HepG2 (cell line): Measurements from ENCODE around the gene BID. TPM values are rescaled to one million over a fixed set of nuclear protein-coding genes. Genes with fewer than 3 reads are reported as not detected.

Experiments used
- ARID5B ChIP-seq: IDR thresholded peaks from 2 replicates; pipeline ENCODE4 v1.4.0; 2020; ENCODE audit warnings: mild to moderate bottlenecking, missing genetic modification reagents
- ATF3 ChIP-seq: sonication (generic); formaldehyde crosslinking; IDR thresholded peaks from 2 replicates; pipeline ENCODE4 v1.4.0; 2020; ENCODE audit warnings: missing genetic modification reagents
- CHD2 ChIP-seq: IDR thresholded peaks from 2 replicates; pipeline ENCODE4 v1.6.1; 2011; ENCODE audit warnings: low read depth, low read length, improper control_type of control experiment
- FOXA3 ChIP-seq: IDR thresholded peaks from 2 replicates; pipeline ENCODE4 v1.6.1; 2016; ENCODE audit warnings: missing genetic modification reagents, missing compliant biosample characterization
- HMGXB4 ChIP-seq, 2 experiments: sonication (generic) in 1 of 2; formaldehyde crosslinking in 1 of 2; IDR thresholded peaks; 2 replicates each; pipeline versions ENCODE4 v1.4.0 to v1.6.1; 2018 to 2020; ENCODE audit warnings: missing genetic modification reagents in 2 of 2, borderline replicate concordance in 1 of 2, low read depth in 1 of 2, mild to moderate bottlenecking in 1 of 2, missing biosample characterization in 1 of 2
- HOXA3 ChIP-seq: sonication (generic); formaldehyde crosslinking; IDR thresholded peaks from 2 replicates; pipeline ENCODE4 v1.5.0; 2020; ENCODE audit warnings: missing genetic modification reagents
- HOXA7 ChIP-seq: sonication (generic); formaldehyde crosslinking; IDR thresholded peaks from 2 replicates; pipeline ENCODE4 v1.8.1; 2022; ENCODE audit warnings: mild to moderate bottlenecking, missing genetic modification reagents, moderate library complexity
- MIER3 ChIP-seq: IDR thresholded peaks from 2 replicates; pipeline ENCODE4 v1.6.1; 2016; ENCODE audit warnings: missing compliant biosample characterization, borderline replicate concordance
- MTA1 ChIP-seq: sonication (generic); formaldehyde crosslinking; IDR thresholded peaks from 2 replicates; pipeline ENCODE4 v1.4.0; 2020; ENCODE audit warnings: missing genetic modification reagents, mild to moderate bottlenecking, borderline replicate concordance
- MTA3 ChIP-seq: sonication (generic); formaldehyde crosslinking; IDR thresholded peaks from 2 replicates; pipeline ENCODE4 v1.4.0; 2020; ENCODE audit warnings: missing genetic modification reagents
- PLSCR1 ChIP-seq: sonication (generic); formaldehyde crosslinking; IDR thresholded peaks from 2 replicates; pipeline ENCODE4 v1.5.0; 2020; ENCODE audit warnings: missing genetic modification reagents, mild to moderate bottlenecking, borderline replicate concordance
- RFXAP ChIP-seq: sonication (generic); formaldehyde crosslinking; IDR thresholded peaks from 2 replicates; pipeline ENCODE4 v1.4.0; 2020; ENCODE audit warnings: missing genetic modification reagents, borderline replicate concordance
- SP4 ChIP-seq: sonication (generic); formaldehyde crosslinking; IDR thresholded peaks from 2 replicates; pipeline ENCODE4 v1.8.1; 2023; ENCODE audit warnings: mild to moderate bottlenecking, missing genetic modification reagents
- TFE3 ChIP-seq: IDR thresholded peaks from 2 replicates; pipeline ENCODE4 v1.6.1; 2016
- ZFAT ChIP-seq: sonication (generic); formaldehyde crosslinking; conservative IDR thresholded peaks from 2 replicates; pipeline ENCODE4 v1.8.1; 2023; ENCODE audit warnings: missing genetic modification reagents, inconsistent platforms
- ZNF17 ChIP-seq: sonication (generic); formaldehyde crosslinking; IDR thresholded peaks from 2 replicates; pipeline ENCODE4 v1.5.0; 2020; ENCODE audit warnings: mild to moderate bottlenecking, missing genetic modification reagents
- ZNF232 ChIP-seq: sonication (generic); formaldehyde crosslinking; IDR thresholded peaks from 2 replicates; pipeline ENCODE4 v1.4.0; 2020; ENCODE audit warnings: missing genetic modification reagents, borderline replicate concordance
- ZNF275 ChIP-seq: sonication (generic); formaldehyde crosslinking; IDR thresholded peaks from 2 replicates; pipeline ENCODE4 v1.8.0; 2022; ENCODE audit warnings: missing genetic modification reagents, mild to moderate bottlenecking, inconsistent platforms, borderline replicate concordance
- ZNF781 ChIP-seq: sonication (generic); formaldehyde crosslinking; IDR thresholded peaks from 2 replicates; pipeline ENCODE4 v1.5.1; 2020; ENCODE audit warnings: borderline replicate concordance, mild to moderate bottlenecking, missing genetic modification reagents; ENCODE audit errors: not compliant biosample characterization
- polyA plus RNA-seq, 8 experiments: library from polyadenylated mRNA; depleted of rRNA in 3 of 8; stranded (reverse) in 7 of 8; unstranded in 1 of 8; fragments of >200 nt; fragmentation: Illumina TruSeq in 4 of 8; extraction: Trizol in 4 of 8; gene quantifications; 2 replicates each; pipeline versions ENCODE4 v1.2.1 to v1.2.3, GENCODE V29; 2011 to 2016; ENCODE audit warnings: low read depth in 4 of 8, missing spikeins in 1 of 8, mixed read lengths in 1 of 8; ENCODE audit not compliant: insufficient read depth in 1 of 8
- total RNA-seq, 5 experiments: library from RNA; depleted of rRNA; stranded (reverse); fragments of >200 nt; fragmentation: Illumina TruSeq; extraction: Trizol; gene quantifications; 2 replicates each; pipeline ENCODE4 v1.2.3, GENCODE V29; 2016; ENCODE audit warnings: low read depth in 1 of 5

The BID gene
- total and polyA plus RNA-seq, 2 of the 13 experiments (the other 11 are each of a cell fraction or from before 2014, with no cell fraction given): 35.3 to 51.7 TPM

GRCh38 chr22:17786435-17787161 is 12.3 kb upstream of the BID start (continued):
- TF ChIP-seq TFE3 (CRISPR knock-in tag) (peak; percentile 35; the same call in 1 of the 2 replicates), RFXAP (peak; percentile 77; the same call in 1 of the 2 replicates), MTA3 (no peak), ZNF17 (no peak), ZNF232 (CRISPR knock-in tag) (0 out of 2 replicates have a peak, but pooled peaks have one; percentile 55), ATF3 (CRISPR knock-in tag) (no peak), SP4 (CRISPR knock-in tag) (peak; percentile 17; the same call in 1 of the 2 replicates), ZNF275 (no peak), HOXA7 (no peak), HOXA3 (CRISPR knock-in tag) (peak; percentile 77), HMGXB4 (CRISPR knock-in tag; IDR thresholded peaks at IDR 0.05; ENCODE audit: borderline replicate concordance in 1 of 2, low read depth in 1 of 2) (peak in 1 of 2 experiments; percentile 20; a peak in 1 of 4 replicates), MIER3 (no peak), PLSCR1 (CRISPR knock-in tag) (no peak), ZNF781 (CRISPR knock-in tag) (no peak), ZFAT (CRISPR knock-in tag) (no peak), ARID5B (CRISPR knock-in tag) (peak; percentile 49; the same call in 1 of the 2 replicates), FOXA3 (CRISPR knock-in tag) (0 out of 2 replicates have a peak, but pooled peaks have one; percentile 5), MTA1 (CRISPR knock-in tag) (peak; percentile 61), CHD2 (no peak)
